ENCODE results near the gene CMYA5. TPM values are rescaled to one million over a fixed set of nuclear protein-coding genes. Genes with fewer than 3 reads are reported as not detected.

The CMYA5 gene
- under 1 TPM; 0.20 to 0.22 TPM for total RNA-seq
- polyA plus RNA-seq (2013, experiment 1 of 2): 0.16 TPM
- 3.5 TPM for polyA plus RNA-seq (2013, experiment 2 of 2)
- total RNA-seq: 0 to 3.6 (median 0.49) reads per million in 172 experiments

DNA sequence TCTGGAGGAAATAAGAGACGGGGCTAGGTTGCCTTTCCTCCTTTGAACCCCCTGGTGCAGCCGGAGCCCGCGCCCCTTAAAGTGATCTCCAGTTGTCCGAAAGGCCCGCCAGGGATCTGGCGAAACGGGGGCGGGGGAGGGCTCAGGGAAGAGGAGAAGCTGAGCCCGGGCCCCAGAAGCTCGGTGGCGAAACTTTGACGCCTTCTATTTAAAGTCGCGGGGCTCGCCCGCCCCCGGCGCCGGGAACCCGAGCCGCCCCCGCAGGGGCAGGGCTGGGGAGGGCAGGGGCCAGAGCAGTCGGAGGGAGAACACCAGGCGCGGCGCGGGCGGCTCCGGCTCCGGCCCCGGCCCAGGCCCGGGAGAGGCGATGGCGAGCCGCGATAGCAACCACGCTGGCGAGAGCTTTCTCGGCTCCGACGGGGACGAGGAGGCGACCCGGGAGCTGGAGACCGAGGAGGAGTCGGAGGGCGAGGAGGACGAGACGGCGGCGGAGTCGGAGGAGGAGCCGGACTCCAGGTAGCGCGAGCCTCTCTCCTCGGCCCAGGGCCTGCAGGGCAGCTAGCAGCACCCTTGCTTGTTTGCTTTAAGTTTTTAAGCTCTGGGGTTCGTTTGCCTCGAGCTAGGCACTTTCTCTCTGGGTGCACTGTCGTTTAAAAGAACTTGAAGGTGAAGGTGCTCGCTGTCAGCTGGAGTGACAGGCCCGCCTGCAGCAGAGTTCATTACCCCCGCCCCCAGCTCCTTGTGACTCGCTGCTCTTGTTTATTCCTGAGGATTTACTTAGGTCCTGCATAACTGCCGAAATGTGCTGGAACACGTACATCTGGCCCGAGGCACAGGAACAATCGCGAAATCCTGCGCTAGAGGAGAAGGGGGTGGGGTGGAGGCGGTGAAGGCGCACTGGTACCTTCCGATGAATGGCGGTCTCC lies at the start of gene CMYA5:
Gene CMYA5, plus strand, starts transcription at position 296 of the 926 bp plus-strand sequence. Its CDS starts 72 bp downstream, at position 368.
- intact Hi-C loops (cut with DNase I, micrococcal nuclease): no loop called here
- Histone ChIP-seq H3K36me3 (ENCODE audit: insufficient read depth, low read length) (peaks cover 18% of the 10 kb centered on the region), H3K9me3 (ENCODE audit: control insufficient read depth in 1 of 2, insufficient read depth in 1 of 2, low read length in 2 of 2) (peaks cover 0 to 10% of the 10 kb centered on the region in 2 experiments), H3K4me3 (ENCODE audit: low read length) (no peak within 1 kb of the TSS), H3K27ac (ENCODE audit: low read depth in 1 of 2, low read length in 2 of 2) (no peak within 1 kb of the TSS), H3K27me3 (ENCODE audit: control insufficient read depth in 1 of 2, insufficient read depth in 2 of 2, low read length in 2 of 2) (no peaks in the 10 kb centered on the region), H3K4me1 (ENCODE audit: insufficient read depth, low read length) (no peaks in the 10 kb centered on the region)
- Mint-ChIP-seq H3K9me3 (peaks cover 2% of the 10 kb centered on the region), H3K36me3 (ENCODE audit: low read depth) (peaks cover 44% of the 10 kb centered on the region), H3K27me3 (no peaks in the 10 kb centered on the region), H3K4me3 (no peak within 1 kb of the TSS), H3K27ac (no peak within 1 kb of the TSS), H3K4me1 (ENCODE audit: low read depth) (peaks cover 4% of the 10 kb centered on the region)
- ATAC-seq (ENCODE audit: poor library complexity) (no peak), DNase-seq (no peak)
- TF ChIP-seq, protein P1, sequence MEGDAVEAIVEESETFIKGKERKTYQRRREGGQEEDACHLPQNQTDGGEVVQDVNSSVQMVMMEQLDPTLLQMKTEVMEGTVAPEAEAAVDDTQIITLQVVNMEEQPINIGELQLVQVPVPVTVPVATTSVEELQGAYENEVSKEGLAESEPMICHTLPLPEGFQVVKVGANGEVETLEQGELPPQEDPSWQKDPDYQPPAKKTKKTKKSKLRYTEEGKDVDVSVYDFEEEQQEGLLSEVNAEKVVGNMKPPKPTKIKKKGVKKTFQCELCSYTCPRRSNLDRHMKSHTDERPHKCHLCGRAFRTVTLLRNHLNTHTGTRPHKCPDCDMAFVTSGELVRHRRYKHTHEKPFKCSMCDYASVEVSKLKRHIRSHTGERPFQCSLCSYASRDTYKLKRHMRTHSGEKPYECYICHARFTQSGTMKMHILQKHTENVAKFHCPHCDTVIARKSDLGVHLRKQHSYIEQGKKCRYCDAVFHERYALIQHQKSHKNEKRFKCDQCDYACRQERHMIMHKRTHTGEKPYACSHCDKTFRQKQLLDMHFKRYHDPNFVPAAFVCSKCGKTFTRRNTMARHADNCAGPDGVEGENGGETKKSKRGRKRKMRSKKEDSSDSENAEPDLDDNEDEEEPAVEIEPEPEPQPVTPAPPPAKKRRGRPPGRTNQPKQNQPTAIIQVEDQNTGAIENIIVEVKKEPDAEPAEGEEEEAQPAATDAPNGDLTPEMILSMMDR (IDR thresholded peaks at IDR 0.05): no peak
- POLR2A ChIA-PET: no interaction called here
- CTCF ChIA-PET: no interaction called here

GRCh38 chr5:79640571-79641055 lies 49.0 kb upstream of the CMYA5 start:
- H3K4me3 ChIP-seq (ENCODE audit: low read length): no peak overlapping the region
- intact Hi-C loops (cut with DNase I, micrococcal nuclease): no loop called here
- no peak overlapping the region for H3K4me3 Mint-ChIP-seq
- DNase-seq (no peak), ATAC-seq (ENCODE audit: poor library complexity) (no peak)
- no peaks in the 10 kb centered on the region for H3K9me3 Mint-ChIP-seq
- H3K27ac ChIP-seq (ENCODE audit: low read depth in 1 of 2, low read length in 2 of 2): no peak overlapping the region
- no peaks in the 10 kb centered on the region for H3K27me3 Mint-ChIP-seq
- no peaks in the 10 kb centered on the region for H3K27me3 ChIP-seq (ENCODE audit: control insufficient read depth in 1 of 2, insufficient read depth in 2 of 2, low read length in 2 of 2)
- peaks cover 59% of the 10 kb centered on the region for H3K36me3 ChIP-seq (ENCODE audit: insufficient read depth, low read length)
- TF ChIP-seq, protein P1 (IDR thresholded peaks at IDR 0.05): no peak
- H3K36me3 Mint-ChIP-seq (ENCODE audit: low read depth): peaks cover 95% of the 10 kb centered on the region
- no peaks in the 10 kb centered on the region for H3K4me1 ChIP-seq (ENCODE audit: insufficient read depth, low read length)
- POLR2A ChIA-PET: no interaction called here
- H3K9me3 ChIP-seq (ENCODE audit: control insufficient read depth in 1 of 2, insufficient read depth in 1 of 2, low read length in 2 of 2): no peaks in the 10 kb centered on the region
- CTCF ChIA-PET: no interaction called here
- H3K27ac Mint-ChIP-seq: no peak overlapping the region
- H3K4me1 Mint-ChIP-seq (ENCODE audit: low read depth): peaks cover 32% of the 10 kb centered on the region

- intact Hi-C loops (cut with DNase I, micrococcal nuclease): no loop called here
- Histone ChIP-seq H3K27me3 (ENCODE audit: control insufficient read depth in 1 of 2, insufficient read depth in 2 of 2, low read length in 2 of 2) (no peaks in the 10 kb centered on the region), H3K27ac (ENCODE audit: low read depth in 1 of 2, low read length in 2 of 2) (no peak overlapping the region), H3K36me3 (ENCODE audit: insufficient read depth, low read length) (peaks cover 59% of the 10 kb centered on the region), H3K4me1 (ENCODE audit: insufficient read depth, low read length) (no peaks in the 10 kb centered on the region), H3K9me3 (ENCODE audit: control insufficient read depth in 1 of 2, insufficient read depth in 1 of 2, low read length in 2 of 2) (no peaks in the 10 kb centered on the region), H3K4me3 (ENCODE audit: low read length) (no peak overlapping the region)
- Mint-ChIP-seq H3K36me3 (ENCODE audit: low read depth) (peaks cover 95% of the 10 kb centered on the region), H3K4me3 (no peak overlapping the region), H3K4me1 (ENCODE audit: low read depth) (peaks cover 26% of the 10 kb centered on the region), H3K27ac (no peak overlapping the region), H3K27me3 (no peaks in the 10 kb centered on the region), H3K9me3 (no peaks in the 10 kb centered on the region)
- DNase-seq (no peak), ATAC-seq (ENCODE audit: poor library complexity) (no peak)
- ChIA-PET CTCF (no interaction called here), POLR2A (no interaction called here)
- TF ChIP-seq, protein P1 (IDR thresholded peaks at IDR 0.05): no peak
These were observed 48.2 kb upstream of the CMYA5 start for GRCh38 chr5:79641414-79641813.
